K562 (cell line): ENCODE measurements around the gene ASRGL1. TPM values are rescaled to one million over a fixed set of nuclear protein-coding genes. Genes with fewer than 3 reads are reported as not detected.

Experiments used
- BRD4 ChIP-seq: fragments of 200-600 bp; sonication (generic); IDR thresholded peaks from 2 replicates; pipeline ENCODE4 v1.6.1; 2017; ENCODE audit warnings: inconsistent platforms
- CTBP1 ChIP-seq: fragments of 450-650 bp; IDR thresholded peaks from 2 replicates; pipeline ENCODE4 v1.6.1; 2016; ENCODE audit warnings: borderline replicate concordance
- CTCF ChIP-seq, 3 experiments: IDR thresholded peaks in 2 of 3; conservative IDR thresholded peaks in 1 of 3; 2 replicates each; pipeline ENCODE4 v1.5.1; 2011 to 2012; ENCODE audit warnings: low read length in 3 of 3, mild to moderate bottlenecking in 3 of 3, control low read depth in 2 of 3, improper control_type of control experiment in 1 of 3, inconsistent platforms in 1 of 3, low read depth in 1 of 3, mixed read lengths in 1 of 3, moderate library complexity in 1 of 3; ENCODE audit not compliant: insufficient read depth in 2 of 3
- DIDO1 ChIP-seq: fragments of 450-650 bp; IDR thresholded peaks from 2 replicates; pipeline ENCODE4 v1.6.1; 2016; ENCODE audit warnings: low read depth, missing biosample characterization, missing genetic modification characterization
- FOXA3 ChIP-seq, 2 experiments: fragments of 450-650 bp in 1 of 2; sonication (generic) in 1 of 2; formaldehyde crosslinking; IDR thresholded peaks in 1 of 2; conservative IDR thresholded peaks in 1 of 2; 2 replicates each; pipeline versions ENCODE4 v1.4.0 to v1.8.0; 2020 to 2022; ENCODE audit warnings: mild to moderate bottlenecking in 2 of 2, missing genetic modification reagents in 1 of 2
- FOXK1 ChIP-seq: sonication (generic); formaldehyde crosslinking; IDR thresholded peaks from 2 replicates; pipeline ENCODE4 v1.8.0; 2022; ENCODE audit warnings: missing genetic modification reagents, mild to moderate bottlenecking, borderline replicate concordance
- HDGF ChIP-seq: fragments of 450-650 bp; IDR thresholded peaks from 2 replicates; pipeline ENCODE4 v1.6.1; 2016
- JUND ChIP-seq, 2 experiments: IDR thresholded peaks; 2 replicates in 1 of 2; 3 replicates in 1 of 2; pipeline ENCODE4 v1.6.1; 2011; ENCODE audit warnings: borderline replicate concordance in 2 of 2, low read depth in 2 of 2, low read length in 2 of 2, improper control_type of control experiment in 1 of 2, missing biosample characterization in 1 of 2, missing genetic modification characterization in 1 of 2, missing genetic modification reagents in 1 of 2
- MAFG ChIP-seq: fragments of 450-650 bp; conservative IDR thresholded peaks from 2 replicates; pipeline ENCODE4 v1.6.1; 2016; ENCODE audit warnings: missing genetic modification characterization, missing compliant biosample characterization
- NBN ChIP-seq: fragments of 450-650 bp; IDR thresholded peaks from 2 replicates; pipeline ENCODE4 v1.6.1; 2016; ENCODE audit warnings: low read depth, mild to moderate bottlenecking
- NCOA1 ChIP-seq: fragments of 450-650 bp; IDR thresholded peaks from 2 replicates; pipeline ENCODE4 v1.6.1; 2016; ENCODE audit warnings: low read depth
- PHTF2 ChIP-seq: fragments of 250-450 bp; sonication (Bioruptor Pico); IDR thresholded peaks from 2 replicates; pipeline ENCODE4 v1.5.0; 2021; ENCODE audit warnings: mild to moderate bottlenecking
- POLR2AphosphoS2 ChIP-seq: IDR thresholded peaks from 2 replicates; pipeline ENCODE4 v1.6.1; 2012; ENCODE audit warnings: low read length, improper control_type of control experiment
- PRPF4 ChIP-seq: fragments of 200-400 bp; formaldehyde crosslinking; IDR thresholded peaks from one replicate; pipeline ENCODE4 v1.6.1; 2017; ENCODE audit warnings: low read length, low read depth, mild to moderate bottlenecking; ENCODE audit not compliant: insufficient read depth, poor library complexity, severe bottlenecking
- RAD51 ChIP-seq: fragments of 450-650 bp; IDR thresholded peaks from 2 replicates; pipeline ENCODE4 v1.7.1; 2016; ENCODE audit warnings: low read depth, mild to moderate bottlenecking, borderline replicate concordance
- SETDB1 ChIP-seq: IDR thresholded peaks from one replicate; pipeline ENCODE4 v1.6.1; 2012; ENCODE audit warnings: low read length, control low read depth, inconsistent platforms
- SPI1 ChIP-seq: IDR thresholded peaks from 2 replicates; pipeline ENCODE4 v1.6.1; 2011; ENCODE audit warnings: low read depth, low read length, control low read depth, borderline replicate concordance
- ZNF143 ChIP-seq: sonication (generic); formaldehyde crosslinking; IDR thresholded peaks from 2 replicates; pipeline ENCODE4 v1.9.0; 2022; ENCODE audit warnings: mild to moderate bottlenecking, missing genetic modification reagents
- ZNF436 ChIP-seq: fragments of 250-450, 450-650 bp; sonication (Bioruptor Pico); formaldehyde crosslinking; IDR thresholded peaks from 2 replicates; pipeline ENCODE4 v1.7.0; 2020; ENCODE audit warnings: mild to moderate bottlenecking
- ZNF717 ChIP-seq: fragments of 250-450 bp; sonication (Bioruptor Pico); IDR thresholded peaks from 2 replicates; pipeline ENCODE4 v1.5.0; 2021
- ZNF766 ChIP-seq: fragments of 200-800 bp; sonication (Bioruptor generic); conservative IDR thresholded peaks from 2 replicates; pipeline ENCODE4 v1.6.1; 2016; ENCODE audit warnings: missing genetic modification characterization, missing compliant biosample characterization
- polyA plus RNA-seq, 8 experiments: library from polyadenylated mRNA; depleted of rRNA in 4 of 8; stranded (reverse) in 5 of 8; unstranded in 3 of 8; fragments of >200 nt; fragmentation: Nextera tagmentation in 2 of 8; fragmentation: Illumina TruSeq in 1 of 8; extraction: Ambion mirVana in 2 of 8; extraction: Trizol in 1 of 8; gene quantifications; 2 replicates each; pipeline versions ENCODE4 v1.2.1 to v1.2.3, GENCODE V29; 2011 to 2014; ENCODE audit warnings: inconsistent platforms in 1 of 8, missing spikeins in 1 of 8
- total RNA-seq, 7 experiments: library from RNA; depleted of rRNA in 6 of 7; stranded (reverse); fragments of >200 nt in 6 of 7; fragmentation: Illumina TruSeq in 2 of 7; extraction: Trizol in 2 of 7; gene quantifications; 2 replicates each; pipeline versions ENCODE4 v1.2.1 to v1.2.3, GENCODE V29; 2011 to 2021; ENCODE audit warnings: low replicate concordance in 1 of 7
- TF ChIP-seq, protein P1 (sequence below), 2 experiments: fragments of 450-650 bp in 1 of 2; sonication (generic) in 1 of 2; formaldehyde crosslinking; conservative IDR thresholded peaks; 2 replicates each; pipeline versions ENCODE4 v1.4.0 to v1.8.1; 2020 to 2022; ENCODE audit warnings: mild to moderate bottlenecking in 1 of 2, missing genetic modification reagents in 1 of 2
- TF ChIP-seq, protein P2 (sequence below): fragments of 450-650 bp; IDR thresholded peaks from 2 replicates; pipeline ENCODE4 v1.6.1; 2018; ENCODE audit not compliant: partially characterized antibody

ASRGL1 gene
- total and polyA plus RNA-seq, 9 of the 15 experiments (the other 6 are each of a cell fraction or from before 2014, with no cell fraction given): 3.1 to 23.0 (median 11.2) TPM

- TF ChIP-seq CTCF (IDR thresholded peaks at IDR 0.05 in 2 of 3, conservative IDR thresholded peaks at IDR 0.05 in 1 of 3; ENCODE audit: insufficient read depth in 2 of 3, low read depth in 1 of 3, low read length in 3 of 3) (peak; percentile 74 to 89 (median 86)), SETDB1 (no peak), NBN (0 out of 2 replicates have a peak, but pooled peaks have one; percentile 19), ZNF143 (CRISPR knock-in tag) (no peak), POLR2AphosphoS2 (no peak), PHTF2 (no peak), BRD4 (no peak), RAD51 (no peak), ZNF717 (CRISPR knock-in tag) (no peak), DIDO1 (tag) (no peak), MAFG (tag) (no peak), FOXA3 (CRISPR knock-in tag; conservative IDR thresholded peaks at IDR 0.05 in 1 of 2, IDR thresholded peaks at IDR 0.05 in 1 of 2) (no peak), FOXK1 (no peak), ZNF436 (CRISPR knock-in tag) (no peak), SPI1 (peak; percentile 69; the same call in 1 of the 2 replicates), JUND (IDR thresholded peaks at IDR 0.05; ENCODE audit: borderline replicate concordance, low read depth, low read length) (0 out of 2 replicates have a peak, but pooled peaks have one; percentile 13), JUND (tag; IDR thresholded peaks at IDR 0.05; ENCODE audit: borderline replicate concordance, low read depth, low read length) (0 out of 3 replicates have a peak, but pooled peaks have one; percentile 8), CTBP1 (peak; percentile 57; the same call in 1 of the 2 replicates), NCOA1 (no peak), PRPF4 (no peak), ZNF766 (CRISPR knock-in tag) (0 out of 2 replicates have a peak, but pooled peaks have one; percentile 48), HDGF (no peak)
- TF ChIP-seq, protein P1, sequence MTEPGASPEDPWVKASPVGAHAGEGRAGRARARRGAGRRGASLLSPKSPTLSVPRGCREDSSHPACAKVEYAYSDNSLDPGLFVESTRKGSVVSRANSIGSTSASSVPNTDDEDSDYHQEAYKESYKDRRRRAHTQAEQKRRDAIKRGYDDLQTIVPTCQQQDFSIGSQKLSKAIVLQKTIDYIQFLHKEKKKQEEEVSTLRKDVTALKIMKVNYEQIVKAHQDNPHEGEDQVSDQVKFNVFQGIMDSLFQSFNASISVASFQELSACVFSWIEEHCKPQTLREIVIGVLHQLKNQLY (CRISPR knock-in tag; conservative IDR thresholded peaks at IDR 0.05): no peak
- TF ChIP-seq, protein P2, sequence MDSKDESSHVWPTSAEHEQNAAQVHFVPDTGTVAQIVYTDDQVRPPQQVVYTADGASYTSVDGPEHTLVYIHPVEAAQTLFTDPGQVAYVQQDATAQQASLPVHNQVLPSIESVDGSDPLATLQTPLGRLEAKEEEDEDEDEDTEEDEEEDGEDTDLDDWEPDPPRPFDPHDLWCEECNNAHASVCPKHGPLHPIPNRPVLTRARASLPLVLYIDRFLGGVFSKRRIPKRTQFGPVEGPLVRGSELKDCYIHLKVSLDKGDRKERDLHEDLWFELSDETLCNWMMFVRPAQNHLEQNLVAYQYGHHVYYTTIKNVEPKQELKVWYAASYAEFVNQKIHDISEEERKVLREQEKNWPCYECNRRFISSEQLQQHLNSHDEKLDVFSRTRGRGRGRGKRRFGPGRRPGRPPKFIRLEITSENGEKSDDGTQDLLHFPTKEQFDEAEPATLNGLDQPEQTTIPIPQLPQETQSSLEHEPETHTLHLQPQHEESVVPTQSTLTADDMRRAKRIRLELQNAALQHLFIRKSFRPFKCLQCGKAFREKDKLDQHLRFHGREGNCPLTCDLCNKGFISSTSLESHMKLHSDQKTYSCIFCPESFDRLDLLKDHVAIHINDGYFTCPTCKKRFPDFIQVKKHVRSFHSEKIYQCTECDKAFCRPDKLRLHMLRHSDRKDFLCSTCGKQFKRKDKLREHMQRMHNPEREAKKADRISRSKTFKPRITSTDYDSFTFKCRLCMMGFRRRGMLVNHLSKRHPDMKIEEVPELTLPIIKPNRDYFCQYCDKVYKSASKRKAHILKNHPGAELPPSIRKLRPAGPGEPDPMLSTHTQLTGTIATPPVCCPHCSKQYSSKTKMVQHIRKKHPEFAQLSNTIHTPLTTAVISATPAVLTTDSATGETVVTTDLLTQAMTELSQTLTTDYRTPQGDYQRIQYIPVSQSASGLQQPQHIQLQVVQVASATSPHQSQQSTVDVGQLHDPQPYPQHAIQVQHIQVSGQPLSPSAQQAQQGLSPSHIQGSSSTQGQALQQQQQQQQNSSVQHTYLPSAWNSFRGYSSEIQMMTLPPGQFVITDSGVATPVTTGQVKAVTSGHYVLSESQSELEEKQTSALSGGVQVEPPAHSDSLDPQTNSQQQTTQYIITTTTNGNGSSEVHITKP: peak; percentile 45
Observed at GRCh38 chr11:62394825-62395538, 57.7 kb downstream of the ASRGL1 start (continued).
